Fibroblast of lung (primary cell): Measurements from ENCODE around the gene ENO3. TPM values are rescaled to one million over a fixed set of nuclear protein-coding genes. Genes with fewer than 3 reads are reported as not detected.
A peak's percentile ranks its signal among the peaks of the same experiment; 100 is the strongest.
"Not testable (repeated sequence)": the region's sequence is repeated elsewhere in the genome, so short reads cannot be mapped to it uniquely, and the experiment has no call there.

Experiments
- DNase-seq, 2 donors: peaks; one replicate each; pipeline versions ENCODE4 v3.0.0 to v3.0.0-alpha.2; 2010; ENCODE audit warnings: low read depth in 2 of 2
- H2AFZ ChIP-seq: 2 replicates; pipeline ENCODE4 v1.5.1; 2012; ENCODE audit warnings: low read length, control low read depth, inconsistent platforms
- H3K27ac ChIP-seq: 2 replicates; pipeline ENCODE4 v1.5.1; 2011; ENCODE audit warnings: low read length, control low read depth; ENCODE audit not compliant: insufficient read depth
- H3K27me3 ChIP-seq: 2 replicates; pipeline ENCODE4 v1.5.1; 2011; ENCODE audit warnings: mild to moderate bottlenecking, low read length; ENCODE audit not compliant: control insufficient read depth, insufficient read depth
- H3K36me3 ChIP-seq: 2 replicates; pipeline ENCODE4 v1.5.1; 2011; ENCODE audit warnings: low read length; ENCODE audit not compliant: control insufficient read depth, insufficient read depth
- H3K4me1 ChIP-seq: 2 replicates; pipeline ENCODE4 v1.5.1; 2011; ENCODE audit warnings: low read length; ENCODE audit not compliant: control insufficient read depth, insufficient read depth; ENCODE audit errors: extremely low read depth
- H3K4me2 ChIP-seq: 2 replicates; pipeline ENCODE4 v1.5.1; 2011; ENCODE audit warnings: low read length, control low read depth; ENCODE audit not compliant: insufficient read depth; ENCODE audit errors: extremely low read depth
- H3K4me3 ChIP-seq, 4 experiments: fragments of 200-600 bp in 1 of 4; sonication (generic) in 1 of 4; replicated peaks in 1 of 4; 2 replicates each; pipeline ENCODE4 v1.5.1; 2011 to 2016; ENCODE audit warnings: low read length in 4 of 4, low read depth in 3 of 4, mild to moderate bottlenecking in 3 of 4, control low read depth in 2 of 4, inconsistent platforms in 1 of 4, mixed read lengths in 1 of 4; ENCODE audit not compliant: insufficient read depth in 1 of 4; ENCODE audit errors: control extremely low read depth in 1 of 4
- H3K79me2 ChIP-seq: 2 replicates; pipeline ENCODE4 v1.5.1; 2012; ENCODE audit warnings: mild to moderate bottlenecking, low read length, inconsistent platforms; ENCODE audit not compliant: control insufficient read depth, insufficient read depth
- H3K9ac ChIP-seq: 2 replicates; pipeline ENCODE4 v1.5.1; 2011; ENCODE audit warnings: mild to moderate bottlenecking, low read length, control low read depth; ENCODE audit not compliant: insufficient read depth
- H3K9me3 ChIP-seq: 2 replicates; pipeline ENCODE4 v1.5.1; 2012; ENCODE audit warnings: low read depth, low read length; ENCODE audit not compliant: control insufficient read depth, insufficient read depth
- H4K20me1 ChIP-seq: 2 replicates; pipeline ENCODE4 v1.5.1; 2011; ENCODE audit warnings: low read length; ENCODE audit not compliant: control insufficient read depth, insufficient read depth; ENCODE audit errors: extremely low read depth
- EZH2 ChIP-seq: IDR thresholded peaks from 2 replicates; pipeline ENCODE4 v1.5.1; 2012; ENCODE audit warnings: low read length, control low read depth, mild to moderate bottlenecking; ENCODE audit errors: missing control alignments
- polyA plus RNA-seq, 2 donors: library from polyadenylated mRNA; depleted of rRNA in 1 of 2; stranded (reverse) in 1 of 2; unstranded in 1 of 2; fragments of >200 nt; gene quantifications; 2 replicates each; pipeline ENCODE4 v1.2.1, GENCODE V29; 2011 to 2012; ENCODE audit warnings: missing spikeins in 1 of 2
- total RNA-seq: library from RNA; depleted of rRNA; stranded (reverse); fragments of >200 nt; gene quantifications from 2 replicates; pipeline ENCODE4 v1.2.1, GENCODE V29; 2014
- TF ChIP-seq, protein P1 (sequence below), 2 donors: IDR thresholded peaks in 1 of 2; conservative IDR thresholded peaks in 1 of 2; 1 replicate in 1 of 2; 2 replicates in 1 of 2; pipeline ENCODE4 v1.5.1; 2011 to 2012; ENCODE audit warnings: low read length in 2 of 2, control low read depth in 1 of 2, inconsistent platforms in 1 of 2, low read depth in 1 of 2, mild to moderate bottlenecking in 1 of 2

ENO3 gene
- total and polyA plus RNA-seq, 2 donors (not counting 1 experiment from before 2014, with no cell fraction given) = 2.0 to 4.3 TPM

DNA sequence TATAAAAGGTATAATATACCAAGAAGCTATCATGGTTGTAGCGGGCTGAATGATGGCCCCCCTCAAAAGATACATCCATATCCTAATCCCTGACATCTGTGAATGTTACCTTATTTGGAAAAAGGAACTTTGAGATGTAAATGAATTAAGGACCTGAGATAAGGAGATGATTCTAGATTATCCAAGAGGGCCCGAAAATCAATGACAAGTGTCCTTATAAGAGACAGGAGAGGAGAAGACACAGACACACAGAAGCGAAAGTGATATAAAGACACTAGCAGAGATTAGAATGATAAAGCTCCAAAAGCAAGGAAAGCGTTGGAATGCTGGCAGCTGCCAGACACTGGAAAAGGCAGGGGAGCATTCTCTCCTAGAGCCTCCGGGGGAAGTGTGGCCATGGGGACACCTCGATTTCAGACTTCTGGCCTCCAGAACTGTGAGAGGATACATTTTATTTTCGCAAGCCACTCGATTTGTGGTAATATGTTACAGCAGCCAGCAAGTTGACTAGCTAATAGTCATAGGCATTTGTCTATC lies 31.3 kb upstream of the ENO3 start:
- Histone ChIP-seq H3K9ac (no peak overlapping the region), H3K4me3 (no peak overlapping the region), H3K36me3 (no peaks in the 10 kb centered on the region), H4K20me1 (no peaks in the 10 kb centered on the region), H3K4me1 (no peaks in the 10 kb centered on the region), H3K4me2 (no peak overlapping the region), H2AFZ (peak overlapping the region; percentile 26), H3K27me3 (no peaks in the 10 kb centered on the region), H3K27ac (no peak overlapping the region), H3K9me3 (no peaks in the 10 kb centered on the region), H3K79me2 (no peaks in the 10 kb centered on the region)
- no peak for TF ChIP-seq EZH2
- TF ChIP-seq, protein P1, sequence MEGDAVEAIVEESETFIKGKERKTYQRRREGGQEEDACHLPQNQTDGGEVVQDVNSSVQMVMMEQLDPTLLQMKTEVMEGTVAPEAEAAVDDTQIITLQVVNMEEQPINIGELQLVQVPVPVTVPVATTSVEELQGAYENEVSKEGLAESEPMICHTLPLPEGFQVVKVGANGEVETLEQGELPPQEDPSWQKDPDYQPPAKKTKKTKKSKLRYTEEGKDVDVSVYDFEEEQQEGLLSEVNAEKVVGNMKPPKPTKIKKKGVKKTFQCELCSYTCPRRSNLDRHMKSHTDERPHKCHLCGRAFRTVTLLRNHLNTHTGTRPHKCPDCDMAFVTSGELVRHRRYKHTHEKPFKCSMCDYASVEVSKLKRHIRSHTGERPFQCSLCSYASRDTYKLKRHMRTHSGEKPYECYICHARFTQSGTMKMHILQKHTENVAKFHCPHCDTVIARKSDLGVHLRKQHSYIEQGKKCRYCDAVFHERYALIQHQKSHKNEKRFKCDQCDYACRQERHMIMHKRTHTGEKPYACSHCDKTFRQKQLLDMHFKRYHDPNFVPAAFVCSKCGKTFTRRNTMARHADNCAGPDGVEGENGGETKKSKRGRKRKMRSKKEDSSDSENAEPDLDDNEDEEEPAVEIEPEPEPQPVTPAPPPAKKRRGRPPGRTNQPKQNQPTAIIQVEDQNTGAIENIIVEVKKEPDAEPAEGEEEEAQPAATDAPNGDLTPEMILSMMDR (conservative IDR thresholded peaks at IDR 0.05 in 1 of 2, IDR thresholded peaks at IDR 0.05 in 1 of 2; ENCODE audit: low read depth in 1 of 2, low read length in 2 of 2) = no peak
- DNase-seq = no peak

- H3K9ac ChIP-seq = no peak overlapping the region
- H3K4me3 ChIP-seq = no peak overlapping the region
- no peaks in the 10 kb centered on the region for H3K79me2 ChIP-seq
- no peak overlapping the region for H3K4me2 ChIP-seq
- no peaks in the 10 kb centered on the region for H3K36me3 ChIP-seq
- no peaks in the 10 kb centered on the region for H3K27me3 ChIP-seq
- H3K4me1 ChIP-seq = no peaks in the 10 kb centered on the region
- no peak overlapping the region for H3K27ac ChIP-seq
- TF ChIP-seq EZH2 = no peak
- TF ChIP-seq, protein P1 (conservative IDR thresholded peaks at IDR 0.05 in 1 of 2, IDR thresholded peaks at IDR 0.05 in 1 of 2; ENCODE audit: low read depth in 1 of 2, low read length in 2 of 2) = no peak
- no peaks in the 10 kb centered on the region for H4K20me1 ChIP-seq
- H3K9me3 ChIP-seq = no peaks in the 10 kb centered on the region
- H2AFZ ChIP-seq = no peak overlapping the region
- DNase-seq = peak in 1 of 2 donors; percentile 50
Measured at GRCh38 chr17:4920351-4921048, 30.4 kb upstream of the ENO3 start.

GRCh38 chr17:4921320-4921719 lies 29.6 kb upstream of the ENO3 start:
- no peak for TF ChIP-seq EZH2
- TF ChIP-seq, protein P1 (conservative IDR thresholded peaks at IDR 0.05 in 1 of 2, IDR thresholded peaks at IDR 0.05 in 1 of 2; ENCODE audit: low read depth in 1 of 2, low read length in 2 of 2) = no peak
- Histone ChIP-seq H3K36me3 (no peaks in the 10 kb centered on the region), H3K9me3 (no peaks in the 10 kb centered on the region), H3K79me2 (no peaks in the 10 kb centered on the region), H3K27me3 (no peaks in the 10 kb centered on the region), H2AFZ (no peak overlapping the region), H3K4me2 (no peak overlapping the region), H3K27ac (no peak overlapping the region), H3K4me3 (no peak overlapping the region), H3K9ac (no peak overlapping the region), H4K20me1 (no peaks in the 10 kb centered on the region), H3K4me1 (no peaks in the 10 kb centered on the region)
- no peak for DNase-seq

DNA sequence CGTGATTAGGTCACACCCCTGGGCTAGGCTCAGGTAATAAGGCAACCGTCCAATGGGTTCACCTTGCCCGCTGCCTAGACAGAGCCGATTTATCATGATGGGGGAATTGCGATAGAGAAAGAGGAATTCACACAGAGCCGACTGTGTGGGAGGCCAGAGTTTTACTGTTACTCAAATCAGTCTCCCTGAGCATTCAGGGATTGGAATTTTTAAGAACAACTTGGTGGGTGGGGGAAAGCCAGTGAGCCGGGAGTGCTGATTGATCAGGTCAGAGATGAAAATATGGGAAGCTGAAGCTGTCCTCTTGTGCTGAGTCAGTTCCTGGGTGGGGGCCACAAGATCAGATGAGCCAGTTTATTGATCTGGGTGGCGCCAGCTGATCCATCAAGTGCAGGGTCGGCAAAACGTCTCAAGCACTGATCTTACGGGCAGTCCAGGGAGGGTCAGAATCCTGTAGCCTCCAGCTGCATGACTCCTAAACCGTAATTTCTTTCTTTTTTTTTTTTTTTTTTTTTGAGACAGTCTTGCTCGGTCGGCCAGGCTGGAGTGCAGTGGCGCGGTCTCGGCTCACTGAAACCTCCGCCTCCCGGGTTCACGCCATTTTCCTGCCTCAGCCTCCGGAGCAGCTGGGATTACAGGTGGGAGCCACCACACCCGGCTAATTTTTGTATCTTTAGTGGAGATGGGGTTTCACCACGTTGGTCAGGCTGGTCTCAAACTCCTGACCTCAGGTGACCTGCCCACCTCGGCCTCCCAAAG lies 24.2 kb upstream of the ENO3 start:
- not testable (repeated sequence) for H3K27me3 ChIP-seq

More for the DNA sequence above, 24.2 kb upstream of the ENO3 start:
- DNase-seq, H3K4me3 ChIP-seq, H3K36me3 ChIP-seq, H3K79me2 ChIP-seq, H3K27ac ChIP-seq, H3K4me2 ChIP-seq, H3K9me3 ChIP-seq, H4K20me1 ChIP-seq, H3K4me1 ChIP-seq, H2AFZ ChIP-seq, H3K9ac ChIP-seq: not testable (repeated sequence)
